ENCODE results near the gene POGLUT3.

The POGLUT3 gene

DNA sequence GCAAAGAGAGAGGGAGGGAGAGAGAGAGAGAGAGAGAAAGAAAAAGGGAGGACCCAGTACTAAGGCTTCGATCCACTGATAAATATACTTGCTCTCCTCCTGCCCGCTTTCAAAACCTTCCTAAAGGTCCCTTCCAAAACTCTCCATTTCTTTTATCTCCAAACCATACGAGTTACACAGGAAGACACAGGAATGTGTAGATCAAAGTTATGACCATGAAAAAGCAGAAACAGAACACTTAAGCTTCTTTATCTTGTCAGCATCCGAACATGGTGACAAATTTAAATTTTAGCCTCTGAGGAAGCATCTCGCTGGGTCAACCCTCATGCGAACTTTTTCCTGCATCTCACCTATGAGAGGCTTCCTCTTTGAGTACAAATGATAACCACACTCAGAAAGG is 29.2 kb upstream of the POGLUT3 start:
- TF ChIP-seq ZNF148 (tag by site-specific recombination; IDR thresholded peaks at IDR 0.05; ENCODE audit: borderline replicate concordance) (no peak), ZNF473 (tag by site-specific recombination; IDR thresholded peaks at IDR 0.05) (no peak), ZNF133 (tag by site-specific recombination; IDR thresholded peaks at IDR 0.05) (no peak), ZNF214 (tag by site-specific recombination; IDR thresholded peaks at IDR 0.05; ENCODE audit: borderline replicate concordance) (no peak), ZNF76 (tag by site-specific recombination; IDR thresholded peaks at IDR 0.05; ENCODE audit: borderline replicate concordance, low read depth) (no peak), GLI4 (tag by site-specific recombination; IDR thresholded peaks at IDR 0.05) (no peak), ZNF274 (IDR thresholded peaks at IDR 0.05; ENCODE audit: low read length) (no peak), ZNF274 (tag by site-specific recombination; IDR thresholded peaks at IDR 0.05; ENCODE audit: borderline replicate concordance) (no peak), ZNF777 (tag by site-specific recombination; IDR thresholded peaks at IDR 0.05; ENCODE audit: borderline replicate concordance) (no peak), ZNF501 (tag by site-specific recombination; IDR thresholded peaks at IDR 0.05) (no peak)
- ChIA-PET CTCF (no interaction called here), POLR2A (no interaction called here)
- no peak overlapping the region for H3K27ac ChIP-seq (ENCODE audit: extremely low read depth, low read depth, low read length)
- H3K4me3 ChIP-seq (ENCODE audit: low read depth, low read length) = no peak overlapping the region
- H3K9me3 ChIP-seq (ENCODE audit: control insufficient read depth, insufficient read depth, low read depth, low read length) = no peaks in the 10 kb centered on the region
- H3K36me3 ChIP-seq (ENCODE audit: control insufficient read depth in 2 of 2, insufficient read depth in 1 of 2, low read length in 2 of 2) = peaks cover 0 to 2% of the 10 kb centered on the region in 2 experiments; a peak in 1 of 3 replicates
- no peaks in the 10 kb centered on the region for H3K4me1 ChIP-seq (ENCODE audit: control insufficient read depth, insufficient read depth, low read length)

DNA sequence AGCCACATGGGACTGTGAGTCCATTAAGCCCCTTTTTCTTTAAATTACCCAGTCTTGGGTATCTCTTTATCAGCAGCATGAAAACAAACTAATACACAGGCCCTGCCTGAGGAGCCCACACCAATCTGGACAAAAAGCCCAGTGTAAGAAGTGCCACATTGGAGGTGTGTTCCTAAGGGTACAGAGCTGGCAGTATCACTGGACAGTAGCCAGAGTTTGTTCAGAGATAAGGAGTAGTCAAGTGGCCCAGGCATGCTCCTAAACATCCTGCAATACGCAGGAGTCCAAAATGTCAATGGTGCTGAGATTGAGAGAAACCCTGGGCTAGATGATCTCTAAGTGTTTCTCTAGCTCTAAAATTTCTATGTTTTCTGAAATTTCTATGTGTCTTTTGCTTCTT is 27.0 kb upstream of the POGLUT3 start:
- TF ChIP-seq ZNF785 (tag by site-specific recombination; IDR thresholded peaks at IDR 0.05) (no peak), ZNF2 (tag by site-specific recombination; IDR thresholded peaks at IDR 0.05) (no peak), ZNF274 (IDR thresholded peaks at IDR 0.05; ENCODE audit: low read length) (no peak), ZNF274 (tag by site-specific recombination; IDR thresholded peaks at IDR 0.05; ENCODE audit: borderline replicate concordance) (no peak), ZNF670 (tag by site-specific recombination; IDR thresholded peaks at IDR 0.05; ENCODE audit: low read depth) (no peak), FEZF1 (tag by site-specific recombination; IDR thresholded peaks at IDR 0.05) (no peak), SALL2 (tag by site-specific recombination; IDR thresholded peaks at IDR 0.05; ENCODE audit: borderline replicate concordance) (no peak), ZNF132 (tag by site-specific recombination; IDR thresholded peaks at IDR 0.05; ENCODE audit: borderline replicate concordance) (no peak), ZNF548 (tag by site-specific recombination; IDR thresholded peaks at IDR 0.05) (no peak), ZNF658 (tag by site-specific recombination; IDR thresholded peaks at IDR 0.05) (no peak), KLF9 (tag by site-specific recombination; IDR thresholded peaks at IDR 0.05; ENCODE audit: low read depth) (no peak), ZNF169 (tag by site-specific recombination; IDR thresholded peaks at IDR 0.05) (no peak), ZNF16 (tag by site-specific recombination; IDR thresholded peaks at IDR 0.05; ENCODE audit: low read depth) (no peak), MEIS1 (CRISPR knock-in tag; IDR thresholded peaks at IDR 0.05; ENCODE audit: borderline replicate concordance) (no peak), ZNF514 (tag by site-specific recombination; IDR thresholded peaks at IDR 0.05) (no peak)
- TF ChIP-seq, protein P1, sequence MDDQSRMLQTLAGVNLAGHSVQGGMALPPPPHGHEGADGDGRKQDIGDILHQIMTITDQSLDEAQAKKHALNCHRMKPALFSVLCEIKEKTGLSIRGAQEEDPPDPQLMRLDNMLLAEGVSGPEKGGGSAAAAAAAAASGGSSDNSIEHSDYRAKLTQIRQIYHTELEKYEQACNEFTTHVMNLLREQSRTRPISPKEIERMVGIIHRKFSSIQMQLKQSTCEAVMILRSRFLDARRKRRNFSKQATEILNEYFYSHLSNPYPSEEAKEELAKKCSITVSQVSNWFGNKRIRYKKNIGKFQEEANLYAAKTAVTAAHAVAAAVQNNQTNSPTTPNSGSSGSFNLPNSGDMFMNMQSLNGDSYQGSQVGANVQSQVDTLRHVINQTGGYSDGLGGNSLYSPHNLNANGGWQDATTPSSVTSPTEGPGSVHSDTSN (CRISPR knock-in tag; IDR thresholded peaks at IDR 0.05) = no peak
- Histone ChIP-seq H3K27ac (ENCODE audit: extremely low read depth, low read depth, low read length) (no peak overlapping the region), H3K9me3 (ENCODE audit: control insufficient read depth, insufficient read depth, low read depth, low read length) (no peaks in the 10 kb centered on the region), H3K36me3 (ENCODE audit: control insufficient read depth in 2 of 2, insufficient read depth in 1 of 2, low read length in 2 of 2) (peaks cover 0 to 2% of the 10 kb centered on the region in 2 experiments; a peak in 1 of 3 replicates), H3K4me1 (ENCODE audit: control insufficient read depth, insufficient read depth, low read length) (no peaks in the 10 kb centered on the region), H3K4me3 (ENCODE audit: low read depth, low read length) (no peak overlapping the region)
- ChIA-PET CTCF (interaction anchor here (0.6 kb wide), 1 partner anchor 28 kb away, joined by 3 read pairs; no protein-coding TSS in a partner anchor), POLR2A (no interaction called here)

All from HEK293 (cell line).